HepG2 (cell line): ENCODE data around the gene STX1B. TPM values are rescaled to one million over a fixed set of nuclear protein-coding genes. Genes with fewer than 3 reads are reported as not detected.

Source experiments
- BORCS8-MEF2B ChIP-seq: sonication (generic); formaldehyde crosslinking; IDR thresholded peaks from 2 replicates; pipeline ENCODE4 v1.8.0; 2022; ENCODE audit warnings: mild to moderate bottlenecking, missing genetic modification reagents
- CCDC6 ChIP-seq: sonication (generic); formaldehyde crosslinking; IDR thresholded peaks from 2 replicates; pipeline ENCODE4 v1.8.1; 2022; ENCODE audit warnings: mild to moderate bottlenecking, missing genetic modification reagents, moderate library complexity
- ELF4 ChIP-seq: sonication (generic); formaldehyde crosslinking; IDR thresholded peaks from 2 replicates; pipeline ENCODE4 v1.5.0; 2020; ENCODE audit warnings: missing genetic modification reagents, mild to moderate bottlenecking, moderate library complexity, borderline replicate concordance
- ETV6 ChIP-seq: sonication (generic); formaldehyde crosslinking; conservative IDR thresholded peaks from 2 replicates; pipeline ENCODE4 v1.4.0; 2020; ENCODE audit warnings: missing genetic modification reagents
- HES4 ChIP-seq: sonication (generic); formaldehyde crosslinking; IDR thresholded peaks from 2 replicates; pipeline ENCODE4 v1.9.0; 2021; ENCODE audit warnings: mild to moderate bottlenecking, missing genetic modification reagents, borderline replicate concordance
- HMG20B ChIP-seq: conservative IDR thresholded peaks from 2 replicates; pipeline ENCODE4 v1.6.1; 2016; ENCODE audit warnings: missing genetic modification reagents, missing compliant biosample characterization
- HNF1B ChIP-seq: sonication (generic); formaldehyde crosslinking; IDR thresholded peaks from 2 replicates; pipeline ENCODE4 v1.5.1; 2020; ENCODE audit warnings: mild to moderate bottlenecking, moderate library complexity, missing genetic modification reagents
- HOXA3 ChIP-seq: sonication (generic); formaldehyde crosslinking; IDR thresholded peaks from 2 replicates; pipeline ENCODE4 v1.5.0; 2020; ENCODE audit warnings: missing genetic modification reagents
- KLF13 ChIP-seq: sonication (generic); formaldehyde crosslinking; IDR thresholded peaks from 2 replicates; pipeline ENCODE4 v1.4.0; 2020; ENCODE audit warnings: mild to moderate bottlenecking, missing genetic modification reagents
- NCOA5 ChIP-seq: sonication (generic); formaldehyde crosslinking; IDR thresholded peaks from 2 replicates; pipeline ENCODE4 v1.4.0; 2020; ENCODE audit warnings: missing genetic modification reagents
- PITX1 ChIP-seq: sonication (generic); formaldehyde crosslinking; IDR thresholded peaks from 2 replicates; pipeline ENCODE4 v1.5.1; 2020; ENCODE audit warnings: mild to moderate bottlenecking, missing genetic modification reagents
- RELA ChIP-seq: sonication (generic); formaldehyde crosslinking; IDR thresholded peaks from 2 replicates; pipeline ENCODE4 v1.4.0; 2020; ENCODE audit warnings: missing genetic modification reagents
- SMARCE1 ChIP-seq: fragments of 450-650 bp; IDR thresholded peaks from 2 replicates; pipeline ENCODE4 v1.6.1; 2017; ENCODE audit warnings: borderline replicate concordance
- TOE1 ChIP-seq: sonication (generic); formaldehyde crosslinking; IDR thresholded peaks from 2 replicates; pipeline ENCODE4 v1.4.0; 2020; ENCODE audit warnings: mild to moderate bottlenecking, missing genetic modification reagents
- ZNF30 ChIP-seq: sonication (generic); formaldehyde crosslinking; IDR thresholded peaks from 2 replicates; pipeline ENCODE4 v1.5.0; 2020; ENCODE audit warnings: mild to moderate bottlenecking, missing genetic modification reagents
- ZNF382 ChIP-seq: sonication (generic); formaldehyde crosslinking; IDR thresholded peaks from 2 replicates; pipeline ENCODE4 v1.5.0; 2020; ENCODE audit warnings: missing genetic modification reagents, mild to moderate bottlenecking, borderline replicate concordance
- ZNF629 ChIP-seq: sonication (generic); formaldehyde crosslinking; conservative IDR thresholded peaks from 2 replicates; pipeline ENCODE4 v1.5.0; 2020; ENCODE audit warnings: missing genetic modification reagents
- ZSCAN20 ChIP-seq: sonication (generic); formaldehyde crosslinking; IDR thresholded peaks from 2 replicates; pipeline ENCODE4 v1.4.0; 2020; ENCODE audit warnings: missing genetic modification reagents, mild to moderate bottlenecking, borderline replicate concordance
- polyA plus RNA-seq, 8 experiments: library from polyadenylated mRNA; depleted of rRNA in 3 of 8; stranded (reverse) in 7 of 8; unstranded in 1 of 8; fragments of >200 nt; fragmentation: Illumina TruSeq in 4 of 8; extraction: Trizol in 4 of 8; gene quantifications; 2 replicates each; pipeline versions ENCODE4 v1.2.1 to v1.2.3, GENCODE V29; 2011 to 2016; ENCODE audit warnings: low read depth in 4 of 8, missing spikeins in 1 of 8, mixed read lengths in 1 of 8; ENCODE audit not compliant: insufficient read depth in 1 of 8
- total RNA-seq, 5 experiments: library from RNA; depleted of rRNA; stranded (reverse); fragments of >200 nt; fragmentation: Illumina TruSeq; extraction: Trizol; gene quantifications; 2 replicates each; pipeline ENCODE4 v1.2.3, GENCODE V29; 2016; ENCODE audit warnings: low read depth in 1 of 5
- TF ChIP-seq, protein P1 (sequence below): sonication (generic); formaldehyde crosslinking; IDR thresholded peaks from 2 replicates; pipeline ENCODE4 v1.8.0; 2022; ENCODE audit warnings: mild to moderate bottlenecking, missing genetic modification reagents, moderate library complexity
- TF ChIP-seq, protein P2 (sequence below): sonication (generic); formaldehyde crosslinking; IDR thresholded peaks from 2 replicates; pipeline ENCODE4 v1.8.0; 2022; ENCODE audit warnings: mild to moderate bottlenecking, missing genetic modification reagents
- TF ChIP-seq, protein P3 (sequence below): sonication (generic); formaldehyde crosslinking; IDR thresholded peaks from 2 replicates; pipeline ENCODE4 v1.5.1; 2020; ENCODE audit warnings: missing genetic modification reagents, mild to moderate bottlenecking, borderline replicate concordance

Gene STX1B
- total and polyA plus RNA-seq, 2 of the 13 experiments (the other 11 are each of a cell fraction or from before 2014, with no cell fraction given): 2.1 to 3.0 TPM

DNA sequence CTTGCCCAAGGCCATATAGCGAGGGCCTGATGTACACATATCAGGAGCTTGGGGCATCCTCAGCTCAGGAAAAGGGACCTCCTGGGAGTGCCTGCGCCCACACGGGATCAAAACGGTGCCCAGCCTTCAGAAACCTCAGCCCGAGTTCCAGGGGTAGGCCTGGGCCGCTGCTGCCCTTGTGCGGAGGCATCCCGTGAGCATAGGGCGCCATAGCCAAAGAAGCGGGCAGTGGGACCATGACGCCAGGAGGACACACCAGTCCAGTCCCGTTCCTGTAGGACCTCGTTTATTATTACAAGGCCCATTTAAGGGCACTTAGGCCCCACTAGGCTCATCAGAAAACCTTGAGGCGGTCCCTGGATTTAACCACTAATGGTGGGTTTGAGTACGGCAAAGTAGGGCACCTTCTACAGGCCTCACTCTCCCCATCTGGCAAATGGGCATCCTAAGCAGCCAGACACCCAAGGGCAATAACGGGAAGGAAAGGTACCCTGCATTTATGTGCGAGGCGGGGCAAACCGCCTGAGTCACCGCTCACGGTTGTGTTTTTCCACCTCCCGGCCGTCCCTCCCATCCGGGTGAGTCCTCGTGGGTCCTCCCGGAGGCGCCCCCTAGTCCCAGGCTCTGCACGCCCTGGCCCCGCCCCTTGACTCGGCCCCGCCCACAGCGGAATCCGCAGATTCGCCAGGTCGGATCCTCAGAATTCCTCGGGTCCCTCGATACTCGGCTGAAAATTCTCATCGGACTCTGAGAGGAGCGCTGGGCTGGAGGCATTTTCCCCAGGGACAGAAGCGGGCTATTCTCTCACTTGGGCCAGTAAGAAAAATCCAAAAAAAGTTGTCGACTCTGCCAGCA is 53.6 kb downstream of the STX1B start (continued):
- TF ChIP-seq, protein P1, sequence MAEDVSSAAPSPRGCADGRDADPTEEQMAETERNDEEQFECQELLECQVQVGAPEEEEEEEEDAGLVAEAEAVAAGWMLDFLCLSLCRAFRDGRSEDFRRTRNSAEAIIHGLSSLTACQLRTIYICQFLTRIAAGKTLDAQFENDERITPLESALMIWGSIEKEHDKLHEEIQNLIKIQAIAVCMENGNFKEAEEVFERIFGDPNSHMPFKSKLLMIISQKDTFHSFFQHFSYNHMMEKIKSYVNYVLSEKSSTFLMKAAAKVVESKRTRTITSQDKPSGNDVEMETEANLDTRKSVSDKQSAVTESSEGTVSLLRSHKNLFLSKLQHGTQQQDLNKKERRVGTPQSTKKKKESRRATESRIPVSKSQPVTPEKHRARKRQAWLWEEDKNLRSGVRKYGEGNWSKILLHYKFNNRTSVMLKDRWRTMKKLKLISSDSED (CRISPR knock-in tag): no peak
- no peak for TF ChIP-seq ZNF382 (CRISPR knock-in tag)
- TF ChIP-seq ZSCAN20 (CRISPR knock-in tag): 0 out of 2 replicates have a peak, but pooled peaks have one; percentile 79
- no peak for TF ChIP-seq NCOA5
- peak; percentile 73; the same call in 1 of the 2 replicates for TF ChIP-seq ZNF30 (CRISPR knock-in tag)
- TF ChIP-seq RELA (CRISPR knock-in tag): no peak; the same call in none of the 2 replicates
- TF ChIP-seq ETV6: no peak
- TF ChIP-seq KLF13 (CRISPR knock-in tag): no peak
- TF ChIP-seq CCDC6 (CRISPR knock-in tag): no peak
- no peak for TF ChIP-seq HNF1B (CRISPR knock-in tag)
- TF ChIP-seq BORCS8-MEF2B: no peak
- no peak for TF ChIP-seq PITX1 (CRISPR knock-in tag)
- TF ChIP-seq HES4 (CRISPR knock-in tag): 0 out of 2 replicates have a peak, but pooled peaks have one; percentile 40
- peak; percentile 81; the same call in 1 of the 2 replicates for TF ChIP-seq ELF4 (CRISPR knock-in tag)
- TF ChIP-seq, protein P2, sequence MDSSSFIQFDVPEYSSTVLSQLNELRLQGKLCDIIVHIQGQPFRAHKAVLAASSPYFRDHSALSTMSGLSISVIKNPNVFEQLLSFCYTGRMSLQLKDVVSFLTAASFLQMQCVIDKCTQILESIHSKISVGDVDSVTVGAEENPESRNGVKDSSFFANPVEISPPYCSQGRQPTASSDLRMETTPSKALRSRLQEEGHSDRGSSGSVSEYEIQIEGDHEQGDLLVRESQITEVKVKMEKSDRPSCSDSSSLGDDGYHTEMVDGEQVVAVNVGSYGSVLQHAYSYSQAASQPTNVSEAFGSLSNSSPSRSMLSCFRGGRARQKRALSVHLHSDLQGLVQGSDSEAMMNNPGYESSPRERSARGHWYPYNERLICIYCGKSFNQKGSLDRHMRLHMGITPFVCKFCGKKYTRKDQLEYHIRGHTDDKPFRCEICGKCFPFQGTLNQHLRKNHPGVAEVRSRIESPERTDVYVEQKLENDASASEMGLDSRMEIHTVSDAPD (CRISPR knock-in tag): no peak
- no peak for TF ChIP-seq TOE1 (CRISPR knock-in tag)
- no peak for TF ChIP-seq HMG20B (CRISPR knock-in tag)
- peak; percentile 100 for TF ChIP-seq ZNF629 (CRISPR knock-in tag)
- TF ChIP-seq SMARCE1: no peak
- no peak for TF ChIP-seq HOXA3 (CRISPR knock-in tag)
- TF ChIP-seq, protein P3, sequence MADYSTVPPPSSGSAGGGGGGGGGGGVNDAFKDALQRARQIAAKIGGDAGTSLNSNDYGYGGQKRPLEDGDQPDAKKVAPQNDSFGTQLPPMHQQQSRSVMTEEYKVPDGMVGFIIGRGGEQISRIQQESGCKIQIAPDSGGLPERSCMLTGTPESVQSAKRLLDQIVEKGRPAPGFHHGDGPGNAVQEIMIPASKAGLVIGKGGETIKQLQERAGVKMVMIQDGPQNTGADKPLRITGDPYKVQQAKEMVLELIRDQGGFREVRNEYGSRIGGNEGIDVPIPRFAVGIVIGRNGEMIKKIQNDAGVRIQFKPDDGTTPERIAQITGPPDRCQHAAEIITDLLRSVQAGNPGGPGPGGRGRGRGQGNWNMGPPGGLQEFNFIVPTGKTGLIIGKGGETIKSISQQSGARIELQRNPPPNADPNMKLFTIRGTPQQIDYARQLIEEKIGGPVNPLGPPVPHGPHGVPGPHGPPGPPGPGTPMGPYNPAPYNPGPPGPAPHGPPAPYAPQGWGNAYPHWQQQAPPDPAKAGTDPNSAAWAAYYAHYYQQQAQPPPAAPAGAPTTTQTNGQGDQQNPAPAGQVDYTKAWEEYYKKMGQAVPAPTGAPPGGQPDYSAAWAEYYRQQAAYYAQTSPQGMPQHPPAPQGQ: no peak
